Vagina (tissue), 2 donors: ENCODE data around the gene KIF5B.

Experiments
- CTCF ChIP-seq, 3 experiments: fragments of 450-650 bp in 2 of 3; fragments of 200-600 bp in 1 of 3; sonication (generic) in 1 of 3; IDR thresholded peaks; one replicate each; pipeline ENCODE4 v1.5.1; 2017 to 2019; ENCODE audit warnings: antibody characterized with exemption in 3 of 3, mild to moderate bottlenecking in 2 of 3, moderate library complexity in 2 of 3
- POLR2A ChIP-seq, 2 donors: fragments of 450-650 bp; IDR thresholded peaks; one replicate each; pipeline ENCODE4 v1.6.1; 2017; ENCODE audit warnings: antibody characterized with exemption in 2 of 2, mild to moderate bottlenecking in 2 of 2, moderate library complexity in 2 of 2
- POLR2AphosphoS5 ChIP-seq, 2 donors: sonication (generic); formaldehyde crosslinking; IDR thresholded peaks; one replicate each; pipeline ENCODE4 v1.9.0; 2017; ENCODE audit warnings: antibody characterized with exemption in 2 of 2, mild to moderate bottlenecking in 2 of 2, low read depth in 1 of 2; ENCODE audit not compliant: insufficient read depth in 1 of 2

GRCh38 chr10:32005050-32005449, 51.2 kb downstream of the KIF5B start:
- TF ChIP-seq CTCF (IDR thresholded peaks at IDR 0.05) (peak; percentile 13 to 28 (median 17)), POLR2AphosphoS5 (IDR thresholded peaks at IDR 0.05; ENCODE audit: insufficient read depth in 1 of 2, low read depth in 1 of 2) (no peak), POLR2A (IDR thresholded peaks at IDR 0.05) (no peak)
